ENCODE measurements around the gene ITM2C. TPM values are rescaled to one million over a fixed set of nuclear protein-coding genes. Genes with fewer than 3 reads are reported as not detected.

Gene ITM2C
- polyA plus RNA-seq, 3 donors, result 1.4 to 3.2 (median 2.9) TPM

- Histone ChIP-seq H3K27ac (ENCODE audit: low read depth in 1 of 2, low read length in 2 of 2) (no peak overlapping the region), H3K9me3 (replicated peaks in 1 of 2; ENCODE audit: control insufficient read depth in 1 of 2, insufficient read depth in 1 of 2, low read length in 2 of 2) (no peaks in the 10 kb centered on the region), H3K4me2 (replicated peaks; ENCODE audit: extremely low read depth, low read length, poor library complexity, severe bottlenecking) (no peak overlapping the region), H3K36me3 (replicated peaks in 1 of 2; ENCODE audit: control insufficient read depth in 1 of 2, insufficient read depth in 2 of 2, low read length in 2 of 2) (no peaks in the 10 kb centered on the region), H4K20me1 (ENCODE audit: insufficient read depth, low read length) (no peaks in the 10 kb centered on the region), H3K4me3 (replicated peaks in 1 of 3; ENCODE audit: low read depth in 2 of 3, low read length in 3 of 3) (no peak overlapping the region), H3K27me3 (ENCODE audit: control insufficient read depth in 2 of 2, insufficient read depth in 2 of 2, low read length in 2 of 2) (peaks cover 0 to 3% of the 10 kb centered on the region in 2 donors), H3K4me1 (ENCODE audit: control insufficient read depth in 1 of 2, insufficient read depth in 2 of 2, low read length in 2 of 2) (peaks cover 25 to 31% of the 10 kb centered on the region in 2 donors), H3K79me2 (ENCODE audit: insufficient read depth, low read length) (no peaks in the 10 kb centered on the region), H3K9ac (ENCODE audit: insufficient read depth, low read length, poor library complexity, severe bottlenecking) (peak overlapping the region; percentile 32), H2AFZ (ENCODE audit: insufficient read depth, low read depth, low read length, poor library complexity, severe bottlenecking) (no peak overlapping the region)
- peaks cover 0 to 3% of the 10 kb centered on the region in 2 donors for H3K36me3 Mint-ChIP-seq
- no peaks in the 10 kb centered on the region for H3K9me3 Mint-ChIP-seq
- no peak overlapping the region for H3K4me3 Mint-ChIP-seq
- H3K4me1 Mint-ChIP-seq, result peaks cover 38% of the 10 kb centered on the region
- intact Hi-C loops (cut with micrococcal nuclease), result no loop called here
- WGBS (ENCODE audit: insufficient coverage), result 84% methylated on average over 6 of the region's 17 CpGs
- TF ChIP-seq, protein P1, sequence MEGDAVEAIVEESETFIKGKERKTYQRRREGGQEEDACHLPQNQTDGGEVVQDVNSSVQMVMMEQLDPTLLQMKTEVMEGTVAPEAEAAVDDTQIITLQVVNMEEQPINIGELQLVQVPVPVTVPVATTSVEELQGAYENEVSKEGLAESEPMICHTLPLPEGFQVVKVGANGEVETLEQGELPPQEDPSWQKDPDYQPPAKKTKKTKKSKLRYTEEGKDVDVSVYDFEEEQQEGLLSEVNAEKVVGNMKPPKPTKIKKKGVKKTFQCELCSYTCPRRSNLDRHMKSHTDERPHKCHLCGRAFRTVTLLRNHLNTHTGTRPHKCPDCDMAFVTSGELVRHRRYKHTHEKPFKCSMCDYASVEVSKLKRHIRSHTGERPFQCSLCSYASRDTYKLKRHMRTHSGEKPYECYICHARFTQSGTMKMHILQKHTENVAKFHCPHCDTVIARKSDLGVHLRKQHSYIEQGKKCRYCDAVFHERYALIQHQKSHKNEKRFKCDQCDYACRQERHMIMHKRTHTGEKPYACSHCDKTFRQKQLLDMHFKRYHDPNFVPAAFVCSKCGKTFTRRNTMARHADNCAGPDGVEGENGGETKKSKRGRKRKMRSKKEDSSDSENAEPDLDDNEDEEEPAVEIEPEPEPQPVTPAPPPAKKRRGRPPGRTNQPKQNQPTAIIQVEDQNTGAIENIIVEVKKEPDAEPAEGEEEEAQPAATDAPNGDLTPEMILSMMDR (IDR thresholded peaks at IDR 0.05), result no peak
- no peak overlapping the region for H3K27ac Mint-ChIP-seq
- H3K27me3 Mint-ChIP-seq (ENCODE audit: low read depth in 3 of 3), result peaks cover 7 to 15% (median 11%) of the 10 kb centered on the region in 3 donors
- no peak for DNase-seq
Observed at GRCh38 chr2:230871361-230872150, 6.8 kb downstream of the ITM2C start.

DNA sequence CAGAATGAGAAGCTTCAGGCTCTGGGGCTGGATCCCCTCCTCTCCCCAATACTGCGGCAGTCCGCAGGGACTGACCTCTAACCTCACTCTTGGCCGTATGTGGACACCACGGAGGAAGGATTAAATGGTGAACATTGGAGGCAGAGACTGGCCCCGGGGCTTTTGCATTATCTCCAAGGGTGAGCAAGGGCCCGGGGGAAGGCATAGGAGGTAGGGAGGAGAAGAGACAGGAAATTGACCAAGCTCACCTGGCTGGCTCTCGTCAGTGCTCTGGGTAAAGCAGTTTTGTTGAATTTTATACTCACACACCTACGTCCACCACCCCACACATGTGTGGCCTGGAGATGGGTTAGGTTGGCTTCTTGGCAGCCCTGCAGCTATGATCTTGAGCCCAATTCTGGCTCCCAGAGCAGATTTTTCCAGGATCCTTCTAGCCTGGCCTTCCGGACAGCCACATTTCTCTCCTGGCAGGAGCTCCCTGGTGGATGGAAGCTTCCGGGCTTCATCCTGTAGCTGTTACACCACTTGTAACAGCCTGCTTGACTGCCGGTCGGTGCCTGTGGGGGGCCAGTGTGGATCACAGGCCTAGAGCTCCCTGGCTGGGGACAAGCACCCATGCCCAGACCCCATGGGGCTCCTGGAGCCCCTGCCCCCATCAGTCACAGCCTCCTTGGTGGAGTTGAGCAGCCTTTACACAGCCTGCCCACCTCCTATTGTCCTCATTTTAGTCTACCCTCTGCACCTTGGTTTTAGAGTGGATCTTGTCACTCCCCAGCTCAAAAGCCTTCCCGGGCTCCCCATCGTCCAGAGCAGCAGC lies 7.6 kb downstream of the ITM2C start:
- H3K9me3 Mint-ChIP-seq, result no peaks in the 10 kb centered on the region
- Histone ChIP-seq H2AFZ (ENCODE audit: insufficient read depth, low read depth, low read length, poor library complexity, severe bottlenecking) (no peak overlapping the region), H3K4me3 (replicated peaks in 1 of 3; ENCODE audit: low read depth in 2 of 3, low read length in 3 of 3) (no peak overlapping the region), H3K79me2 (ENCODE audit: insufficient read depth, low read length) (no peaks in the 10 kb centered on the region), H3K4me2 (replicated peaks; ENCODE audit: extremely low read depth, low read length, poor library complexity, severe bottlenecking) (no peak overlapping the region), H3K4me1 (ENCODE audit: control insufficient read depth in 1 of 2, insufficient read depth in 2 of 2, low read length in 2 of 2) (peaks cover 18 to 22% of the 10 kb centered on the region in 2 donors), H3K27me3 (ENCODE audit: control insufficient read depth in 2 of 2, insufficient read depth in 2 of 2, low read length in 2 of 2) (no peaks in the 10 kb centered on the region), H3K36me3 (replicated peaks in 1 of 2; ENCODE audit: control insufficient read depth in 1 of 2, insufficient read depth in 2 of 2, low read length in 2 of 2) (no peaks in the 10 kb centered on the region), H3K9me3 (replicated peaks in 1 of 2; ENCODE audit: control insufficient read depth in 1 of 2, insufficient read depth in 1 of 2, low read length in 2 of 2) (no peaks in the 10 kb centered on the region), H3K9ac (ENCODE audit: insufficient read depth, low read length, poor library complexity, severe bottlenecking) (no peak overlapping the region), H4K20me1 (ENCODE audit: insufficient read depth, low read length) (no peaks in the 10 kb centered on the region), H3K27ac (ENCODE audit: low read depth in 1 of 2, low read length in 2 of 2) (no peak overlapping the region)
- no peak for DNase-seq
- TF ChIP-seq, protein P1 (IDR thresholded peaks at IDR 0.05), result no peak
- H3K27me3 Mint-ChIP-seq (ENCODE audit: low read depth in 3 of 3), result peaks cover 0 to 9% (median 5%) of the 10 kb centered on the region in 3 donors
- no peak overlapping the region for H3K4me3 Mint-ChIP-seq
- H3K27ac Mint-ChIP-seq, result no peak overlapping the region
- no peaks in the 10 kb centered on the region for H3K36me3 Mint-ChIP-seq
- 98% methylated on average over 7 of the region's 14 CpGs for WGBS (ENCODE audit: insufficient coverage)
- intact Hi-C loops (cut with micrococcal nuclease), result no loop called here
- peaks cover 33% of the 10 kb centered on the region for H3K4me1 Mint-ChIP-seq

Measured in CD14-positive monocyte (primary cell).